ENCODE data around the gene SMCO1. TPM values are rescaled to one million over a fixed set of nuclear protein-coding genes. Genes with fewer than 3 reads are reported as not detected.
"Not testable (repeated sequence)": the region's sequence is repeated elsewhere in the genome, so short reads cannot be mapped to it uniquely, and the experiment has no call there.

SMCO1 gene
- total and polyA plus RNA-seq, 2 experiments from 2014 or later = not detected

DNA sequence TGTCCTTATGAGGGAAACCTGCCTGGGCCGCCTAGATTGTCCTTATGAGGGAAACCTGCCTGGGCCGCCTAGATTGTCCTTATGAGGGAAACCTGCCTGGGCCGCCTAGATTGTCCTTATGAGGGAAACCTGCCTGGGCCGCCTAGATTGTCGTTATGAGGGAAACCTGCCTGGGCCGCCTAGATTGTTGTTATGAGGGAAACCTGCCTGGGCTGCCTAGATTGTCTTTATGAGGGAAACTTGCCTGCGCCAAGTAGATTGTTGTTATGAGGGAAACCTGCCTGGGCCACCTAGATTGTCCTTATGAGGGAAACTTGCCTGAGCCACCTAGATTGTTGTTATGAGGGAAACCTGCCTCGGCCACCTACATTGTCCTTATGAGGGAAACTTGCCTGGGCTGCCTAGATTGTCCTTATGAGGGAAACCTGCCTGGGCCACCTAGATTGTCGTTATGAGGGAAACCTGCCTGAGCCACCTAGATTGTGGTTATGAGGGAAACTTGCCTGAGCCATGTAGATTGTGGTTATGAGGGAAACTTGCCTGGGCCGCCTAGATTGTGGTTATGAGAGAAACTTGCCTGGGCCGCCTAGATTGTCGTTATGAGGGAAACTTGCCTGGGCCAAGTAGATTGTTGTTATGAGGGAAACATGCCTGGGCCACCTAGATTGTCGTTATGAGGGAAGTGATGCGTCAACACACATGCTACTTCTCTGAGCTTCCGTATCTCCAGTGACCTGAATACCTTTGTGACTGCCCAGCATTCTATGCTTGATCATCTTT, 3.3 kb downstream of the SMCO1 start:
- H3K27ac Mint-ChIP-seq, H2AFZ ChIP-seq: not testable (repeated sequence)

DNA sequence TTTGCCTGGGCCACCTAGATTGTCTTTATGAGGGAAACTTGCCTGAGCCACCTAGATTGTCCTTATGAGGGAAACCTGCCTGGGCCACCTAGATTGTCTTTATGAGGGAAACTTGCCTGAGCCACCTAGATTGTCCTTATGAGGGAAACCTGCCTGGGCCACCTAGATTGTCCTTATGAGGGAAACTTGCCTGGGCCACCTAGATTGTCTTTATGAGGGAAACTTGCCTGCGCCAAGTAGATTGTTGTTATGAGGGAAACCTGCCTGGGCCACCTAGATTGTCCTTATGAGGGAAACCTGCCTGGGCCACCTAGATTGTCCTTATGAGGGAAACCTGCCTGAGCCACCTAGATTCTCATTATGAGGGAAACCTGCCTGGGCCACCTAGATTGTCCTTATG, 4.0 kb downstream of the SMCO1 start:
- H3K36me3 Mint-ChIP-seq (ENCODE audit: low read depth); H3K4me1 ChIP-seq (ENCODE audit: insufficient read depth); ATAC-seq; H3K27ac ChIP-seq (ENCODE audit: low read depth); H3K4me3 Mint-ChIP-seq; H3K27ac Mint-ChIP-seq; H3K27me3 ChIP-seq (ENCODE audit: insufficient read depth); H3K4me2 ChIP-seq; H3K79me2 ChIP-seq (replicated peaks; ENCODE audit: insufficient read depth); H3K4me1 Mint-ChIP-seq; DNase-seq (ENCODE audit: low spot score); H3K4me3 ChIP-seq; H2AFZ ChIP-seq; H3K36me3 ChIP-seq (ENCODE audit: insufficient read depth); H3F3A ChIP-seq (replicated peaks; ENCODE audit: low read depth); H3K27me3 Mint-ChIP-seq (ENCODE audit: insufficient read depth, low read depth, poor library complexity); H3K9me2 ChIP-seq (ENCODE audit: insufficient read depth); H4K20me1 ChIP-seq (replicated peaks; ENCODE audit: insufficient read depth): not testable (repeated sequence)
- peaks cover 27% of the 10 kb centered on the region for H3K9me3 Mint-ChIP-seq

More for the DNA sequence above, 3.3 kb downstream of the SMCO1 start:
- H3K36me3 ChIP-seq (ENCODE audit: insufficient read depth); H3F3A ChIP-seq (replicated peaks; ENCODE audit: low read depth); H3K27me3 Mint-ChIP-seq (ENCODE audit: insufficient read depth, low read depth, poor library complexity); H3K4me3 Mint-ChIP-seq; H3K27me3 ChIP-seq (ENCODE audit: insufficient read depth); H3K4me3 ChIP-seq; H3K4me1 Mint-ChIP-seq; H3K9me2 ChIP-seq (ENCODE audit: insufficient read depth); H3K79me2 ChIP-seq (replicated peaks; ENCODE audit: insufficient read depth); DNase-seq (ENCODE audit: low spot score); H3K4me2 ChIP-seq; H3K36me3 Mint-ChIP-seq (ENCODE audit: low read depth); H4K20me1 ChIP-seq (replicated peaks; ENCODE audit: insufficient read depth); H3K27ac ChIP-seq (ENCODE audit: low read depth); H3K4me1 ChIP-seq (ENCODE audit: insufficient read depth); ATAC-seq: not testable (repeated sequence)
- peaks cover 26% of the 10 kb centered on the region for H3K9me3 Mint-ChIP-seq

DNA sequence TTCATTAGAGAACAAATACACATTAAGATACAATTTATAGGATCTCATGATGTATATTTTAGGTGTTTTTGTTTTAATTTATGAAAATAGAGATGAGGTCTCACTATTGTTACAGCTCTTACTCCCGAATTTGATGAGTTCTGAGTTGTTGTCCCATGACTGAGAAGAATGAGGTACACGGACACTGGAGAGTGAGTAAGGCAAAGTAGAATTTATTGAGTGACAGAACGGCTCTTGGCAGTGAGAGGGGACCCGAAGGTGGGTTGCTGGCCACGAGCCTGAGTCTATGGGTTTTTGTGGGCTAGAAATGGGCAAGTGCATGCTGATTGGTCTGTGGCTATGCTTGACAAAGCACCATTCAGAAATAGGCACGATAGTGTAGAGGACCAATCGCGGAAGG, 8.5 kb downstream of the SMCO1 start:
- Mint-ChIP-seq H3K27ac (no peak overlapping the region), H3K36me3 (ENCODE audit: low read depth) (peaks cover 14% of the 10 kb centered on the region), H3K27me3 (ENCODE audit: insufficient read depth, low read depth, poor library complexity) (peaks cover 8% of the 10 kb centered on the region), H3K9me3 (peaks cover 34% of the 10 kb centered on the region), H3K4me3 (no peak overlapping the region), H3K4me1 (no peaks in the 10 kb centered on the region; the same call in 2 of the 3 replicates)
- no peak overlapping the region for H2AFZ ChIP-seq
- no peak overlapping the region for H3K4me3 ChIP-seq
- H3F3A ChIP-seq (replicated peaks; ENCODE audit: low read depth) = peaks cover 15% of the 10 kb centered on the region
- H3K9me2 ChIP-seq (ENCODE audit: insufficient read depth) = no peaks in the 10 kb centered on the region
- H3K27ac ChIP-seq (ENCODE audit: low read depth) = no peak overlapping the region
- no peaks in the 10 kb centered on the region for H3K4me1 ChIP-seq (ENCODE audit: insufficient read depth)
- no peaks in the 10 kb centered on the region for H3K27me3 ChIP-seq (ENCODE audit: insufficient read depth)
- H3K36me3 ChIP-seq (ENCODE audit: insufficient read depth) = no peaks in the 10 kb centered on the region
- peak; percentile 43 for DNase-seq (ENCODE audit: low spot score)
- H3K79me2 ChIP-seq (replicated peaks; ENCODE audit: insufficient read depth) = peaks cover 16% of the 10 kb centered on the region
- no peaks in the 10 kb centered on the region; the same call in 1 of the 2 replicates for H4K20me1 ChIP-seq (replicated peaks; ENCODE audit: insufficient read depth)
- H3K4me2 ChIP-seq = no peak overlapping the region
- ATAC-seq = no peak
- TF ChIP-seq ZNF331 (CRISPR knock-in tag; IDR thresholded peaks at IDR 0.05; ENCODE audit: low read depth) (no peak), NANOG (IDR thresholded peaks at IDR 0.05; ENCODE audit: borderline replicate concordance) (no peak), EZH2phosphoT487 (IDR thresholded peaks at IDR 0.05; ENCODE audit: unreplicated experiment) (no peak)
- TF ChIP-seq, protein P1, sequence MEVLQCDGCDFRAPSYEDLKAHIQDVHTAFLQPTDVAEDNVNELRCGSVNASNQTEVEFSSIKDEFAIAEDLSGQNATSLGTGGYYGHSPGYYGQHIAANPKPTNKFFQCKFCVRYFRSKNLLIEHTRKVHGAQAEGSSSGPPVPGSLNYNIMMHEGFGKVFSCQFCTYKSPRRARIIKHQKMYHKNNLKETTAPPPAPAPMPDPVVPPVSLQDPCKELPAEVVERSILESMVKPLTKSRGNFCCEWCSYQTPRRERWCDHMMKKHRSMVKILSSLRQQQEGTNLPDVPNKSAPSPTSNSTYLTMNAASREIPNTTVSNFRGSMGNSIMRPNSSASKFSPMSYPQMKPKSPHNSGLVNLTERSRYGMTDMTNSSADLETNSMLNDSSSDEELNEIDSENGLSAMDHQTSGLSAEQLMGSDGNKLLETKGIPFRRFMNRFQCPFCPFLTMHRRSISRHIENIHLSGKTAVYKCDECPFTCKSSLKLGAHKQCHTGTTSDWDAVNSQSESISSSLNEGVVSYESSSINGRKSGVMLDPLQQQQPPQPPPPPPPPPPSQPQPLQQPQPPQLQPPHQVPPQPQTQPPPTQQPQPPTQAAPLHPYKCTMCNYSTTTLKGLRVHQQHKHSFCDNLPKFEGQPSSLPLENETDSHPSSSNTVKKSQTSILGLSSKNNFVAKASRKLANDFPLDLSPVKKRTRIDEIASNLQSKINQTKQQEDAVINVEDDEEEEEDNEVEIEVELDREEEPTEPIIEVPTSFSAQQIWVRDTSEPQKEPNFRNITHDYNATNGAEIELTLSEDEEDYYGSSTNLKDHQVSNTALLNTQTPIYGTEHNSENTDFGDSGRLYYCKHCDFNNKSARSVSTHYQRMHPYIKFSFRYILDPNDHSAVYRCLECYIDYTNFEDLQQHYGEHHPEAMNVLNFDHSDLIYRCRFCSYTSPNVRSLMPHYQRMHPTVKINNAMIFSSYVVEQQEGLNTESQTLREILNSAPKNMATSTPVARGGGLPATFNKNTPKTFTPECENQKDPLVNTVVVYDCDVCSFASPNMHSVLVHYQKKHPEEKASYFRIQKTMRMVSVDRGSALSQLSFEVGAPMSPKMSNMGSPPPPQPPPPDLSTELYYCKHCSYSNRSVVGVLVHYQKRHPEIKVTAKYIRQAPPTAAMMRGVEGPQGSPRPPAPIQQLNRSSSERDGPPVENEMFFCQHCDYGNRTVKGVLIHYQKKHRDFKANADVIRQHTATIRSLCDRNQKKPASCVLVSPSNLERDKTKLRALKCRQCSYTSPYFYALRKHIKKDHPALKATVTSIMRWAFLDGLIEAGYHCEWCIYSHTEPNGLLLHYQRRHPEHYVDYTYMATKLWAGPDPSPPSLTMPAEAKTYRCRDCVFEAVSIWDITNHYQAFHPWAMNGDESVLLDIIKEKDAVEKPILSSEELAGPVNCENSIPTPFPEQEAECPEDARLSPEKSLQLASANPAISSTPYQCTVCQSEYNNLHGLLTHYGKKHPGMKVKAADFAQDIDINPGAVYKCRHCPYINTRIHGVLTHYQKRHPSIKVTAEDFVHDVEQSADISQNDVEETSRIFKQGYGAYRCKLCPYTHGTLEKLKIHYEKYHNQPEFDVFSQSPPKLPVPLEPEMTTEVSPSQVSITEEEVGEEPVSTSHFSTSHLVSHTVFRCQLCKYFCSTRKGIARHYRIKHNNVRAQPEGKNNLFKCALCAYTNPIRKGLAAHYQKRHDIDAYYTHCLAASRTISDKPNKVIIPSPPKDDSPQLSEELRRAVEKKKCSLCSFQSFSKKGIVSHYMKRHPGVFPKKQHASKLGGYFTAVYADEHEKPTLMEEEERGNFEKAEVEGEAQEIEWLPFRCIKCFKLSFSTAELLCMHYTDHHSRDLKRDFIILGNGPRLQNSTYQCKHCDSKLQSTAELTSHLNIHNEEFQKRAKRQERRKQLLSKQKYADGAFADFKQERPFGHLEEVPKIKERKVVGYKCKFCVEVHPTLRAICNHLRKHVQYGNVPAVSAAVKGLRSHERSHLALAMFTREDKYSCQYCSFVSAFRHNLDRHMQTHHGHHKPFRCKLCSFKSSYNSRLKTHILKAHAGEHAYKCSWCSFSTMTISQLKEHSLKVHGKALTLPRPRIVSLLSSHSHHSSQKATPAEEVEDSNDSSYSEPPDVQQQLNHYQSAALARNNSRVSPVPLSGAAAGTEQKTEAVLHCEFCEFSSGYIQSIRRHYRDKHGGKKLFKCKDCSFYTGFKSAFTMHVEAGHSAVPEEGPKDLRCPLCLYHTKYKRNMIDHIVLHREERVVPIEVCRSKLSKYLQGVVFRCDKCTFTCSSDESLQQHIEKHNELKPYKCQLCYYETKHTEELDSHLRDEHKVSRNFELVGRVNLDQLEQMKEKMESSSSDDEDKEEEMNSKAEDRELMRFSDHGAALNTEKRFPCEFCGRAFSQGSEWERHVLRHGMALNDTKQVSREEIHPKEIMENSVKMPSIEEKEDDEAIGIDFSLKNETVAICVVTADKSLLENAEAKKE (CRISPR knock-in tag; IDR thresholded peaks at IDR 0.05) = no peak
- TF ChIP-seq, protein P2, sequence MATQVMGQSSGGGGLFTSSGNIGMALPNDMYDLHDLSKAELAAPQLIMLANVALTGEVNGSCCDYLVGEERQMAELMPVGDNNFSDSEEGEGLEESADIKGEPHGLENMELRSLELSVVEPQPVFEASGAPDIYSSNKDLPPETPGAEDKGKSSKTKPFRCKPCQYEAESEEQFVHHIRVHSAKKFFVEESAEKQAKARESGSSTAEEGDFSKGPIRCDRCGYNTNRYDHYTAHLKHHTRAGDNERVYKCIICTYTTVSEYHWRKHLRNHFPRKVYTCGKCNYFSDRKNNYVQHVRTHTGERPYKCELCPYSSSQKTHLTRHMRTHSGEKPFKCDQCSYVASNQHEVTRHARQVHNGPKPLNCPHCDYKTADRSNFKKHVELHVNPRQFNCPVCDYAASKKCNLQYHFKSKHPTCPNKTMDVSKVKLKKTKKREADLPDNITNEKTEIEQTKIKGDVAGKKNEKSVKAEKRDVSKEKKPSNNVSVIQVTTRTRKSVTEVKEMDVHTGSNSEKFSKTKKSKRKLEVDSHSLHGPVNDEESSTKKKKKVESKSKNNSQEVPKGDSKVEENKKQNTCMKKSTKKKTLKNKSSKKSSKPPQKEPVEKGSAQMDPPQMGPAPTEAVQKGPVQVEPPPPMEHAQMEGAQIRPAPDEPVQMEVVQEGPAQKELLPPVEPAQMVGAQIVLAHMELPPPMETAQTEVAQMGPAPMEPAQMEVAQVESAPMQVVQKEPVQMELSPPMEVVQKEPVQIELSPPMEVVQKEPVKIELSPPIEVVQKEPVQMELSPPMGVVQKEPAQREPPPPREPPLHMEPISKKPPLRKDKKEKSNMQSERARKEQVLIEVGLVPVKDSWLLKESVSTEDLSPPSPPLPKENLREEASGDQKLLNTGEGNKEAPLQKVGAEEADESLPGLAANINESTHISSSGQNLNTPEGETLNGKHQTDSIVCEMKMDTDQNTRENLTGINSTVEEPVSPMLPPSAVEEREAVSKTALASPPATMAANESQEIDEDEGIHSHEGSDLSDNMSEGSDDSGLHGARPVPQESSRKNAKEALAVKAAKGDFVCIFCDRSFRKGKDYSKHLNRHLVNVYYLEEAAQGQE (IDR thresholded peaks at IDR 0.05; ENCODE audit: unreplicated experiment) = no peak

Data from GM23338 (cell line).